HUES48 (cell line): Measurements from ENCODE around the gene OLIG1.

ENCODE experiments used
- H3K27ac ChIP-seq: one replicate; pipeline ENCODE4 v1.7.0; 2013; ENCODE audit warnings: low read depth, low read length, inconsistent platforms
- H3K27me3 ChIP-seq: 2 replicates; pipeline ENCODE4 v1.6.1; 2013; ENCODE audit warnings: mild to moderate bottlenecking, low read length; ENCODE audit not compliant: control insufficient read depth, insufficient read depth
- H3K36me3 ChIP-seq: 2 replicates; pipeline ENCODE4 v1.6.1; 2013; ENCODE audit warnings: low read length; ENCODE audit not compliant: control insufficient read depth, insufficient read depth
- H3K4me1 ChIP-seq: 2 replicates; pipeline ENCODE4 v1.6.1; 2013; ENCODE audit warnings: mild to moderate bottlenecking, low read length; ENCODE audit not compliant: control insufficient read depth, insufficient read depth
- H3K4me3 ChIP-seq: 2 replicates; pipeline ENCODE4 v1.5.1; 2013; ENCODE audit warnings: mild to moderate bottlenecking, low read depth, low read length
- H3K9ac ChIP-seq: 2 replicates; pipeline ENCODE4 v1.6.1; 2013; ENCODE audit warnings: mild to moderate bottlenecking, low read depth, low read length, moderate library complexity
- H3K9me3 ChIP-seq: 2 replicates; pipeline ENCODE4 v1.6.1; 2013; ENCODE audit warnings: low read length; ENCODE audit not compliant: control insufficient read depth, insufficient read depth

Gene OLIG1

GRCh38 chr21:33031152-33031911 is 38.6 kb upstream of the OLIG1 start:
- no peak overlapping the region for H3K4me3 ChIP-seq
- H3K36me3 ChIP-seq = no peaks in the 10 kb centered on the region
- H3K27me3 ChIP-seq = peaks cover 100% of the 10 kb centered on the region
- H3K4me1 ChIP-seq = peaks cover 43% of the 10 kb centered on the region
- no peak overlapping the region for H3K9ac ChIP-seq
- no peak overlapping the region for H3K27ac ChIP-seq
- no peaks in the 10 kb centered on the region for H3K9me3 ChIP-seq

GRCh38 chr21:33032434-33033047 is 37.4 kb upstream of the OLIG1 start:
- Histone ChIP-seq H3K27ac (no peak overlapping the region), H3K27me3 (peaks cover 100% of the 10 kb centered on the region), H3K36me3 (no peaks in the 10 kb centered on the region), H3K4me3 (no peak overlapping the region), H3K4me1 (peaks cover 43% of the 10 kb centered on the region), H3K9me3 (no peaks in the 10 kb centered on the region), H3K9ac (no peak overlapping the region)

GRCh38 chr21:33033094-33033951 is 36.6 kb upstream of the OLIG1 start:
- Histone ChIP-seq H3K27ac (no peak overlapping the region), H3K4me1 (peaks cover 41% of the 10 kb centered on the region), H3K27me3 (peaks cover 98% of the 10 kb centered on the region), H3K9me3 (no peaks in the 10 kb centered on the region), H3K9ac (no peak overlapping the region), H3K4me3 (peak overlapping the region; percentile 32; the same call in 1 of the 2 replicates), H3K36me3 (no peaks in the 10 kb centered on the region)

- Histone ChIP-seq H3K4me3 (peak overlapping the region; percentile 32; the same call in 1 of the 2 replicates), H3K4me1 (peaks cover 35% of the 10 kb centered on the region), H3K36me3 (no peaks in the 10 kb centered on the region), H3K27me3 (peaks cover 92% of the 10 kb centered on the region), H3K27ac (no peak overlapping the region), H3K9ac (no peak overlapping the region), H3K9me3 (no peaks in the 10 kb centered on the region)
Measured at GRCh38 chr21:33033961-33034413, 36.0 kb upstream of the OLIG1 start.

- H3K4me1 ChIP-seq = peaks cover 26% of the 10 kb centered on the region
- no peak overlapping the region for H3K4me3 ChIP-seq
- H3K9ac ChIP-seq = no peak overlapping the region
- no peaks in the 10 kb centered on the region for H3K9me3 ChIP-seq
- H3K27me3 ChIP-seq = peaks cover 81% of the 10 kb centered on the region
- H3K27ac ChIP-seq = no peak overlapping the region
- H3K36me3 ChIP-seq = no peaks in the 10 kb centered on the region
Measured at GRCh38 chr21:33035147-33035546, 34.8 kb upstream of the OLIG1 start.

GRCh38 chr21:33036430-33037162 is 33.3 kb upstream of the OLIG1 start:
- H3K27ac ChIP-seq = no peak overlapping the region
- peaks cover 26% of the 10 kb centered on the region for H3K4me1 ChIP-seq
- no peaks in the 10 kb centered on the region for H3K9me3 ChIP-seq
- H3K27me3 ChIP-seq = peaks cover 74% of the 10 kb centered on the region
- no peaks in the 10 kb centered on the region for H3K36me3 ChIP-seq
- no peak overlapping the region for H3K4me3 ChIP-seq
- no peak overlapping the region for H3K9ac ChIP-seq

- H3K27ac ChIP-seq = no peak overlapping the region
- no peak overlapping the region for H3K4me3 ChIP-seq
- peaks cover 26% of the 10 kb centered on the region for H3K4me1 ChIP-seq
- H3K9me3 ChIP-seq = no peaks in the 10 kb centered on the region
- H3K27me3 ChIP-seq = peaks cover 74% of the 10 kb centered on the region
- H3K36me3 ChIP-seq = no peaks in the 10 kb centered on the region
- H3K9ac ChIP-seq = no peak overlapping the region
Measured at GRCh38 chr21:33037501-33037900, 32.4 kb upstream of the OLIG1 start.

- H3K9ac ChIP-seq = no peak overlapping the region
- no peaks in the 10 kb centered on the region for H3K9me3 ChIP-seq
- no peaks in the 10 kb centered on the region for H3K36me3 ChIP-seq
- H3K4me1 ChIP-seq = peaks cover 14% of the 10 kb centered on the region
- no peak overlapping the region for H3K27ac ChIP-seq
- no peak overlapping the region for H3K4me3 ChIP-seq
- peaks cover 72% of the 10 kb centered on the region for H3K27me3 ChIP-seq
Measured at GRCh38 chr21:33039536-33039935, 30.4 kb upstream of the OLIG1 start.

- Histone ChIP-seq H3K9ac (no peak overlapping the region), H3K9me3 (no peaks in the 10 kb centered on the region), H3K4me1 (peaks cover 7% of the 10 kb centered on the region), H3K36me3 (no peaks in the 10 kb centered on the region), H3K27me3 (peaks cover 66% of the 10 kb centered on the region), H3K27ac (no peak overlapping the region), H3K4me3 (no peak overlapping the region)
Measured at GRCh38 chr21:33040215-33040614, 29.7 kb upstream of the OLIG1 start.

GRCh38 chr21:33041981-33042380 is 28.0 kb upstream of the OLIG1 start:
- H3K9me3 ChIP-seq = no peaks in the 10 kb centered on the region
- H3K27ac ChIP-seq = no peak overlapping the region
- no peaks in the 10 kb centered on the region; the same call in 1 of the 2 replicates for H3K4me1 ChIP-seq
- no peak overlapping the region for H3K9ac ChIP-seq
- H3K4me3 ChIP-seq = no peak overlapping the region
- no peaks in the 10 kb centered on the region for H3K36me3 ChIP-seq
- peaks cover 56% of the 10 kb centered on the region for H3K27me3 ChIP-seq
